Activated T-cell treated with anti-CD3 and anti-CD28 coated beads for 1 hour (primary cell): ENCODE results near the gene USP7.
"Not testable (repeated sequence)": the region's sequence is repeated elsewhere in the genome, so short reads cannot be mapped to it uniquely, and the experiment has no call there.

ENCODE experiments used
- DNase-seq: peaks from one replicate; pipeline ENCODE4 v3.0.0-alpha.2; 2020; ENCODE audit warnings: low read depth

Gene USP7

DNA sequence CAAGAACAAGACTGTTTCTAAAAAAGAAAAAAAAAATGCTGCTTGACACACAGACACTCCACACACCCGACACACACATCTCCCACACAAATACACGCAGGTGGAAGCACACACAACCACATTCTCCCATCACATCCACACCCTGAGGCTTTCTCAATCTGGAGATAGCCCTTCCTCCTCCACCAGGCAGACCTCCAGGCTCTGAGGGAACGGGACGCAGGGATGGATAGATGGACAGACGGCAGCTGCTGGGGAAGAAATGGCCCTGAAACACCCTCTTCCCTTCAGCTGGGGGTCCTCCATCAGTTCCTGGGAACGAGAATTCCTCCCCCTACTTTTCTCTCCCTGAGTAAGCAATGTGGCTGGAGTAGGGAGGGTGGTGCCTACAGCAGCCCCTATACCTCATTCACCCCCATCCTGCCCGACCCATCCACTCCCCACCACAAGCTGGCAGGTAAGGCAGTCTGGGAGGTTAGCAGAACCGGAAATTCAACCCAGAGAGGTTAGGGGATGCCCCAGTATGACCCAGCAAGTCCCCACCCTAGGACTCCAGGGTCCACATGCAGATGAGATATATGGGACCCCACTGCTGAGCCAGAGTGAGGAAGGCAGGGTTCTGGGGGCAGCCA, 85.7 kb downstream of the USP7 start:
- no peak for DNase-seq

DNA sequence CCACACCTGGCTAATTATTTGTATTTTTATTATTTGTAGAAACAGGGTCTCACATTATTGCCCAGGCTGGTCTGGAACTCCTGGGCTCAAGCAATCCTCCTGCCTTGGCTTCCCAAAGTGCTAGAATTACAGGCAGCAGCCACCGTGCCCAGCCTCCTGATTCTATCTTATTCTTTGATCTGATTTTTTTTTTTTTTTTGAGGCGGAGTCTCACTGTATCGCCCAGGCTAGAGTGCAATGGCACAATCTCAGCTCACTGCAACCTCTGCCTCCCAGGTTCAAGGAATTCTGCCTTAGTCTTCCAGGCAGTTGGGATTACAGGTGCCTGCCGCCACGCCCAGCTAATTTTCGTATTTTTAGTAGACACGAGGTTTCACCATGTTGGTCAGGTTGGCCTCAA, 88.4 kb downstream of the USP7 start:
- not testable (repeated sequence) for DNase-seq

DNA sequence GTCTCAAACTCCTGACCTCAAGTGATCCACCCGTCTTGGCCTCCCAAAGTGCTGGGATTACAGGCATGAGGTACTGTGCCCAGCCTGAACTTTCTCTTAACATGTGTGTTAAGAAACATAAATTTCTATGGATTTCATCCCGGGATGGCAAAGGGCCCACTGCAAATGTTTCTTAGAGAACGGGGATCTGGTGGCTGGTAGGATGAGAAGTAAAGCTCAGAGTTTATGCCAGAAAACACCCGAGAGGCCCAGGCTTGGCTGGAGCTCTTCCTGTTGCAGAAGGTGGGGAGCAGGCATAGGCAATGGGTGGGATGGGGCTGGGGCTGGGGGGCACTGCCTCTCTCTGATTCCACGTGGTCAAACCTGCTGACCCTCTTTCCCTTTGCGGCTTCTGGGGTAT, 89.3 kb downstream of the USP7 start:
- DNase-seq: no peak

- not testable (repeated sequence) for DNase-seq
Measured at GRCh38 chr16:8873866-8874195, 89.9 kb downstream of the USP7 start.

DNA sequence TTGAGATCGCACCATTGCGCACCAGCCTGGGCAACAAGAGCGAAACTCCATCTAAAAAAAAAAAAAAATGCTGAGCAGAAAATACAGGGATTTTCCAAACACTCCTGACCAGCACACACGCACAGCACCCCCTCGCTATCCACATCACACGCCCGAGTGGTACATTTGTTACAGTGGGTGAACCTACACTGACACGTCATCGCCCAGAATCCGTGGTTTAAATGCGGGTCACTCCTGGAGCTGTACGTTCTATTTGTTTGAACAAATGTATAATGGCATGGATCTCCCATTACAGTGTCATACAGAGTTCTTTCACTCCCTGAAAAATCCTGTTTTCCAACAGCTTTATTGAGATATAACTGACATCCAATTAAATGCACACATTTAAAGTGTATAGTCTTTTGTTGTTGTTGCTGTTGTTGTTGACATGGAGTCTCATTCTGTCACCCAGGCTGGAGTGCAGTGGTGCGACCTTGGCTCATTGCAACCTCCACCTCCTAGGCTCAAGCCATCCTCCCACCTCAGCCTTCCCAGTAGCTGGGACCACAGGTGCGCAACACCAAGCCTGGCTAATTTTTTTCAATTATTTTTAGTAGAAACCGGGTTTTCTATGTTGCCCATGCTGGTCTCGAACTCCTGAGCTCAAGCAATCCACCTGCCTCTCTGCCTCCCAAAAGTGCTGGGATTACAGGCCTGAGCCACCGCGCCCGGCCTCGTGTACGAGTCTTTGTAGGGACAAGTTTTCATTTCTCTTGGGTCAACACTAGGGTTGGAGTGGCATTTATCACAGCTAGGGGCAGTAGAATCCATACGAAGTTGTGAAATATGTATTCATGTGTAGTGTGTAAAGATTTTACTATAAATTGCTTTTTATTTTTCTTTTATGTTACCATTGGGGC, 90.5 kb downstream of the USP7 start:
- DNase-seq: no peak

GRCh38 chr16:8872071-8872470, 91.6 kb downstream of the USP7 start:
- no peak for DNase-seq

GRCh38 chr16:8869988-8870241, 93.8 kb downstream of the USP7 start:
- DNase-seq: not testable (repeated sequence)

GRCh38 chr16:8869212-8869987, 94.3 kb downstream of the USP7 start:
- no peak for DNase-seq

GRCh38 chr16:8868416-8869211, 95.1 kb downstream of the USP7 start, which contains the start of gene CARHSP1:
Gene CARHSP1, minus strand, starts transcription at chr16:8869006. Its CDS starts 9,678 bp downstream, at chr16:8859328.
- peak; percentile 58 for DNase-seq

DNA sequence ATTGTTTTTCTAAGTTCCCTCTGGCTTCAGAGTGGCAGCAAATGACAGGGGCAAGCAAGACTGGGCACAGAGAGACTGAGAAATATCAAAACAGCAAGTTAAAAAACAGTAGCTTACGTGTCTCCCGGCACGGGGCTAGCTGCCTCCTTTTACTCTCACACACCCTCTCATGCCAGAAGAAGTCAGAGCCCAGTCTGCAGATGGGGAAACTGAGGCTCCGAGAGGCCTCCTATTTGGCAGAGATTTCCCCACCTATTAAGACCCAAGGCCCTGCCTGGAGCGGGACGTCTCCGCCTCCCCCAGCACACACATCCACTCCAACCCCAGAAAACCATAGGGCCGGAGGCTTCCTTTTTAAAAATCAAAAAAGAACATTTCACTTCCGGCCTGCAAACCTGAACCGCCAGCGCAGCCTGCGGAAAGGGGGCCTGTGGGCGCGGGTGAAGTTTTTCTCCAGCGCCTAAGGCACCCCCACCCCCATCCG, 95.7 kb downstream of the USP7 start:
- DNase-seq: peak; percentile 49

- peak; percentile 26 for DNase-seq
Measured at GRCh38 chr16:8867216-8867931, 96.3 kb downstream of the USP7 start.

DNA sequence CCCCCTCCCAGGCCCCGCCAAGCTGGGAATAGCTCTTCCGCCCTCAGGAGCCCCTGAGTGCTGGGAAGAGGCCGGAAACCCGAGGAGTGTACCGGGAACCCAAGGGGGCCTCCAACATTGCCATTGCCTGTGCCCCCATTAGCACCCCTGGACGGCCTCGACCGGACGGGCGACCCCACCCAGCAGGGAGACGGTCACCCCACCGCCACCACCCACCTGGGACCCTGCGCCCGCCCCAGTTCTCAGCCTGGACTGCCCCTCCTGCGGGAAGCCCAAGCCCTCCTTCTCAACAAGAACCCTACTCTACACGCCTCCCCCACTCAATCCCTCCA, 96.9 kb downstream of the USP7 start:
- no peak for DNase-seq

- no peak for DNase-seq
Measured at GRCh38 chr16:8866118-8866883, 97.4 kb downstream of the USP7 start.

- DNase-seq: no peak
Measured at GRCh38 chr16:8865145-8865882, 98.4 kb downstream of the USP7 start.

- DNase-seq: no peak
Measured at GRCh38 chr16:8864480-8865110, 99.1 kb downstream of the USP7 start.

DNA sequence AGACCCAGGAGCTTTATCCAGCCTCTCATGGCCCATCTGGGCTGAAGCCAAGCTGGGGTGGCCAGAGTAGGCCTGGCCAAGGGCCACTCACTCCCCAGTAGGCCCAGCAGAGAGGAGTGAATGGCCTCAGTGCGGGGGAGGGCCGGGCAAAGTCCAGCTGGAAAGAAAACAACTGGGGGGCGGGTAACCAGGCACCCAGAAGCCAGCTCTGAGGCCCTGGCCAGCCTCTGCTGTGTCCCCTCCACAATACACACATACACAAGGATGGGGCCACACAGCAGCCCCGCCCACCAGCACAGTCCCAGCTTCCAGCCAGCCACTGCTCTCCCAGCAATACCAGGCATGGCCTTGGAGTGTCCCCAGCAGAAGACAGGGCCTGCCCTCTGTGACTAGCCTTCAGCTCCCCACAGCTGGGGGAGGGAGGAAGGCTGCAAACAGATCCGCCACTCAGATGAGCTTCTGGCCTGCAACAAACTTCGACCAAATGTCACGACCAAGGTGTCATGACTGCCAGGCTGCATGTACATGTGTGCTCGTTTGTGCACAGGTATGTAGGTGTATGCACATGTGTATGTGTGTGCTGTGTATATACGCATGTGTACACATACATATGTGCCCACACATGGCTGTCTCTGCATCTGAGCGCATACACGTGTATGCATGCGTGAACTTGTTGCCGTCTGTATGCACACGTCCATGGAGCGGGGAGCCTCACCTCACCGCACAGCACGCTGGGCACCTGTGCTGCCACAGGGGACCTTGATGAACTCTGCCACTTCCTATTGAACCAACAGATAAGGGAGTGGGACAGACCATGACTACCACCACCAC, 99.9 kb downstream of the USP7 start:
- DNase-seq: no peak

DNA sequence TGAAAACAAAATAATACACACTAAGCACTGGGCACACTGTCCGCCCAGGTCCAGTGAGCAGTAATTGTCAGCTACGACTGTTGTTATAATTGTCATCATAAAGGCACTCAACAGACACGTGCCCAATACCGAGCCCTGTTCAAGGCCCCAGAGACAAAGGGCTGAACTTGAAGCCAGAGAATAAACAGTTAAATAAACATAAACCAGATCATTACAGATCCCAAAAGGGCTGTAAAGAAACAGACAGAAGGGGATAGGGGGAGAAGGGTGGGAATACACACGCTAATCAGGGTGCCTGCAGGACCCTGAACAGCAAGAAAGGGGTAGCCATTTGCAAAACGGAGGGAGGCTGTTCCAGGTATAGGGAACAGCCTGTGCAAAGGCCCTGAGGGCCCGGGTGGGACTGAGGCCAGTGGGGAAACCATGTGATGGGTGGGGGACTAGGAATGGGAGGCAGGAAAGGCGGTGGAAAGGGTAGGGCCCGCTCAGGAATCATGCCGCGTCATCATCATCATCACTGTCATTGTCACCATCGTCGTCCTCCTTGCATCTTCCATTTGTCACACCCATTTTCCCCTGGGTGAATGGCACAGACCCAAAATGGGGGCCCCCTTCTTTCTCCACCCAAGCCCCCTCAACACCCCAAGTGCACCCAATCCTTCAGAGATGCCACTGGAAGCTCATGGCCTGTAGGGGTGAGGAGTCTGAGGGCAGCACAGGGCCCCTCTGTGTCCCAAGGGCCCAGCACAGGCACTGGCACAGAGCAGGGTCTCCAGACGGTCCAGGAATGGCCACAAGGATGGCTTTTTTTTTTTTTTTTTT, 101.2 kb downstream of the USP7 start:
- no peak for DNase-seq
